Duodenal mucosa (tissue), 2 donors: ENCODE data around the gene ZFAND6.

Experiments
- H3K27ac ChIP-seq: one replicate; pipeline ENCODE4 v1.7.0; 2013; ENCODE audit warnings: low read depth, low read length
- H3K27me3 ChIP-seq, 2 donors: one replicate each; pipeline ENCODE4 v1.7.0; 2013; ENCODE audit warnings: low read length in 2 of 2, control low read depth in 1 of 2; ENCODE audit not compliant: insufficient read depth in 2 of 2, control insufficient read depth in 1 of 2
- H3K36me3 ChIP-seq, 2 donors: one replicate each; pipeline ENCODE4 v1.7.0; 2013; ENCODE audit warnings: low read length in 2 of 2, control low read depth in 1 of 2; ENCODE audit not compliant: insufficient read depth in 2 of 2, control insufficient read depth in 1 of 2
- H3K4me1 ChIP-seq, 2 donors: one replicate each; pipeline ENCODE4 v1.7.0; 2013; ENCODE audit warnings: low read length in 2 of 2, control low read depth in 1 of 2; ENCODE audit not compliant: insufficient read depth in 2 of 2, control insufficient read depth in 1 of 2
- H3K4me3 ChIP-seq, 2 donors: one replicate each; pipeline ENCODE4 v1.7.0; 2013; ENCODE audit warnings: low read length in 2 of 2, low read depth in 1 of 2
- H3K9ac ChIP-seq, 2 donors: one replicate each; pipeline ENCODE4 v1.7.0; 2013; ENCODE audit warnings: low read length in 2 of 2, low read depth in 1 of 2
- H3K9me3 ChIP-seq, 2 donors: one replicate each; pipeline ENCODE4 v1.7.0; 2013; ENCODE audit warnings: low read length in 2 of 2, control low read depth in 1 of 2; ENCODE audit not compliant: control insufficient read depth in 1 of 2

ZFAND6 gene

GRCh38 chr15:80132382-80132781, 72.9 kb downstream of the ZFAND6 start:
- no peaks in the 10 kb centered on the region for H3K9me3 ChIP-seq
- H3K27ac ChIP-seq: no peak overlapping the region
- no peak overlapping the region for H3K4me3 ChIP-seq
- H3K9ac ChIP-seq: no peak overlapping the region
- H3K27me3 ChIP-seq: no peaks in the 10 kb centered on the region
- H3K36me3 ChIP-seq: peaks cover 9 to 40% of the 10 kb centered on the region in 2 donors
- no peaks in the 10 kb centered on the region for H3K4me1 ChIP-seq

- Histone ChIP-seq H3K4me3 (no peak overlapping the region), H3K4me1 (no peaks in the 10 kb centered on the region), H3K27me3 (no peaks in the 10 kb centered on the region), H3K36me3 (peaks cover 0 to 32% of the 10 kb centered on the region in 2 donors), H3K27ac (no peak overlapping the region), H3K9me3 (no peaks in the 10 kb centered on the region), H3K9ac (no peak overlapping the region)
Observed at GRCh38 chr15:80136854-80137253, 77.4 kb downstream of the ZFAND6 start.

GRCh38 chr15:80138961-80139360, 79.5 kb downstream of the ZFAND6 start:
- H3K9ac ChIP-seq: no peak overlapping the region
- H3K36me3 ChIP-seq: peaks cover 0 to 25% of the 10 kb centered on the region in 2 donors
- no peak overlapping the region for H3K27ac ChIP-seq
- peaks cover 0 to 4% of the 10 kb centered on the region in 2 donors for H3K4me1 ChIP-seq
- no peak overlapping the region for H3K4me3 ChIP-seq
- H3K27me3 ChIP-seq: no peaks in the 10 kb centered on the region
- no peaks in the 10 kb centered on the region for H3K9me3 ChIP-seq

GRCh38 chr15:80140909-80141308, 81.4 kb downstream of the ZFAND6 start:
- H3K9me3 ChIP-seq: no peaks in the 10 kb centered on the region
- no peak overlapping the region for H3K9ac ChIP-seq
- no peak overlapping the region for H3K4me3 ChIP-seq
- H3K27ac ChIP-seq: no peak overlapping the region
- H3K4me1 ChIP-seq: peaks cover 0 to 4% of the 10 kb centered on the region in 2 donors
- H3K36me3 ChIP-seq: peaks cover 0 to 8% of the 10 kb centered on the region in 2 donors
- no peaks in the 10 kb centered on the region for H3K27me3 ChIP-seq

- H3K27me3 ChIP-seq: no peaks in the 10 kb centered on the region
- no peak overlapping the region for H3K9ac ChIP-seq
- H3K36me3 ChIP-seq: peaks cover 0 to 4% of the 10 kb centered on the region in 2 donors
- H3K27ac ChIP-seq: no peak overlapping the region
- peaks cover 0 to 4% of the 10 kb centered on the region in 2 donors for H3K4me1 ChIP-seq
- no peak overlapping the region for H3K4me3 ChIP-seq
- no peaks in the 10 kb centered on the region for H3K9me3 ChIP-seq
Observed at GRCh38 chr15:80141916-80142598, 82.6 kb downstream of the ZFAND6 start.

GRCh38 chr15:80142646-80143045, 83.2 kb downstream of the ZFAND6 start:
- no peak overlapping the region for H3K4me3 ChIP-seq
- H3K9ac ChIP-seq: no peak overlapping the region
- no peaks in the 10 kb centered on the region for H3K36me3 ChIP-seq
- H3K4me1 ChIP-seq: peaks cover 0 to 4% of the 10 kb centered on the region in 2 donors
- H3K27me3 ChIP-seq: no peaks in the 10 kb centered on the region
- no peak overlapping the region for H3K27ac ChIP-seq
- H3K9me3 ChIP-seq: no peaks in the 10 kb centered on the region

GRCh38 chr15:80151148-80151547, 91.7 kb downstream of the ZFAND6 start:
- Histone ChIP-seq H3K9me3 (no peaks in the 10 kb centered on the region), H3K36me3 (no peaks in the 10 kb centered on the region), H3K9ac (peak overlapping the region in 1 of 2 donors; percentile 21), H3K27me3 (no peaks in the 10 kb centered on the region), H3K4me3 (no peak overlapping the region), H3K27ac (no peak overlapping the region), H3K4me1 (peaks cover 19 to 28% of the 10 kb centered on the region in 2 donors)

- H3K4me1 ChIP-seq: peaks cover 19 to 28% of the 10 kb centered on the region in 2 donors
- H3K27ac ChIP-seq: no peak overlapping the region
- peak overlapping the region in 1 of 2 donors; percentile 21 for H3K9ac ChIP-seq
- H3K9me3 ChIP-seq: no peaks in the 10 kb centered on the region
- H3K4me3 ChIP-seq: no peak overlapping the region
- H3K36me3 ChIP-seq: no peaks in the 10 kb centered on the region
- no peaks in the 10 kb centered on the region for H3K27me3 ChIP-seq
Observed at GRCh38 chr15:80151576-80151975, 92.1 kb downstream of the ZFAND6 start.

GRCh38 chr15:80152180-80152895, 92.9 kb downstream of the ZFAND6 start:
- no peaks in the 10 kb centered on the region for H3K9me3 ChIP-seq
- peaks cover 19 to 28% of the 10 kb centered on the region in 2 donors for H3K4me1 ChIP-seq
- peak overlapping the region in 1 of 2 donors; percentile 53 for H3K9ac ChIP-seq

More at GRCh38 chr15:80152180-80152895, 92.9 kb downstream of the ZFAND6 start:
- H3K27me3 ChIP-seq: no peaks in the 10 kb centered on the region
- peak overlapping the region; percentile 81 to 92 for H3K4me3 ChIP-seq
- H3K36me3 ChIP-seq: no peaks in the 10 kb centered on the region
- no peak overlapping the region for H3K27ac ChIP-seq
